Chondrocyte (in vitro differentiated cells): Measurements from ENCODE around the gene SUPT7L. TPM values are rescaled to one million over a fixed set of nuclear protein-coding genes. Genes with fewer than 3 reads are reported as not detected.
A peak's percentile ranks its signal among the peaks of the same experiment; 100 is the strongest.
"Not testable (repeated sequence)": the region's sequence is repeated elsewhere in the genome, so short reads cannot be mapped to it uniquely, and the experiment has no call there.

Source experiments
- DNase-seq: peaks from one replicate; pipeline ENCODE4 v3.0.0; 2021; ENCODE audit warnings: mixed read lengths, low spot score
- H3K27ac Mint-ChIP-seq: one replicate; pipeline ENCODE4 v1.8.0; 2021; ENCODE audit warnings: mild to moderate bottlenecking, moderate library complexity, mixed read lengths; ENCODE audit not compliant: unreplicated experiment
- H3K27me3 Mint-ChIP-seq: 2 replicates; pipeline ENCODE4 v1.8.0; 2021; ENCODE audit warnings: low read depth, mixed read lengths
- H3K36me3 Mint-ChIP-seq: 2 replicates; pipeline ENCODE4 v1.8.0; 2021; ENCODE audit warnings: low read depth, mixed read lengths
- H3K4me1 Mint-ChIP-seq: 2 replicates; pipeline ENCODE4 v1.8.0; 2021; ENCODE audit warnings: low read depth, mild to moderate bottlenecking, mixed read lengths
- H3K4me3 Mint-ChIP-seq: one replicate; pipeline ENCODE4 v1.8.0; 2021; ENCODE audit warnings: mild to moderate bottlenecking, moderate library complexity, mixed read lengths; ENCODE audit not compliant: unreplicated experiment
- H3K9me3 Mint-ChIP-seq: 2 replicates; pipeline ENCODE4 v1.8.0; 2021; ENCODE audit warnings: low read depth, mixed read lengths
- total RNA-seq: library from RNA; stranded (reverse); gene quantifications from 3 replicates; pipeline ENCODE4 v1.2.1, GENCODE V29; 2021
- TF ChIP-seq, protein P1 (sequence below): fragments of 200-600 bp; sonication (generic); IDR thresholded peaks from 2 replicates; pipeline ENCODE4 v1.5.0; 2021; ENCODE audit warnings: antibody characterized with exemption, mild to moderate bottlenecking, moderate library complexity

Gene SUPT7L
- total RNA-seq, 1 donor from 2014 or later = 30.7 TPM

DNA sequence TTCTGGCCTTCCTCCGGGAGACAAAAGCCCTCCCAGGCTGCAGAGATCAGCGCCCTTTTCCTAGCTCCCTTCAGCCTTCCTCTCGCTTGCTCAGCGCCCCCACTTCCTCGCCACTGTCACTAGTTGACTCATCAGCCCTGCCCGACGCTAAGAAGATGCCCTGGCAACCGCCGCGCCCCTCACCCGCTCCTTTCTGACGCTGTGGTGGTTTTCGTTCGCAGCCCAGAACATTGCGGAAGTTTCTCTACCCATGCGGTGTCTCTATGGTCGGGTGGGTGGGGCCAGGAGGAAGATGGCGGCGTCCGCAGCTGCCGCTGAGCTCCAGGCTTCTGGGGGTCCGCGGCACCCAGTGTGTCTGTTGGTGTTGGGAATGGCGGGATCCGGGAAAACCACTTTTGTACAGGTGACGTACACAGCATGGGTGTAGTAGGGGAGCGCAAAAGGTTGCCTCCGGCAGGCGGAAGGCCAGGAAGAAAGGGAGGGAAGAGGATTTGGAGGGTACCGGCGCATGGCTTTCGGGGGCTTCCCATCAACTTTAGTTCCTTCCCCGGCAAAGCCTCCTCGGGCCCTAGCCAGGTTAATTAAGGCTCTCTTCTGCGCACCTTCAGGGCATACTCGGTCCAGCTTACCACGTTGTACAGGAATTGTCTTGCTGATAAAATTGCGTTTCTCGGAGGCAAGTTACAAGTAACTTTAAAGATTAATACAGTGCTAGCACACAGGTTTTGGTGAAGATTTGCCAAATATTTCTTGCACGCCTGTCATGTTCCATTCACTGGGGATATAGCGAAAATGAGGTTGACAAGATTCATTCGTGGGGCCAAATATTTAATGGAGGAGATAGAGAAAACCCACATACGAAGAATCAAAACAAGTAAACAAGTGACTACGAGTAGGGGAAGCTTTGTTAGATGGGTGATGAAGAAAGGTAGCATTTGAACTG is 34.4 kb downstream of the SUPT7L start, which contains the start of the genes CCDC121 and GPN1:
Gene CCDC121 (minus strand): TSS at position 246 of the 943 bp plus-strand sequence. CDS start 1,213 bp downstream, outside the sequence.
Gene GPN1 (plus strand): TSS at position 284 of the 943 bp plus-strand sequence. CDS start 9 bp downstream, at position 293.
- H3K36me3 Mint-ChIP-seq = peaks cover 12% of the 10 kb centered on the region
- H3K4me3 Mint-ChIP-seq = no peak within 1 kb of the TSS
- TF ChIP-seq, protein P1, sequence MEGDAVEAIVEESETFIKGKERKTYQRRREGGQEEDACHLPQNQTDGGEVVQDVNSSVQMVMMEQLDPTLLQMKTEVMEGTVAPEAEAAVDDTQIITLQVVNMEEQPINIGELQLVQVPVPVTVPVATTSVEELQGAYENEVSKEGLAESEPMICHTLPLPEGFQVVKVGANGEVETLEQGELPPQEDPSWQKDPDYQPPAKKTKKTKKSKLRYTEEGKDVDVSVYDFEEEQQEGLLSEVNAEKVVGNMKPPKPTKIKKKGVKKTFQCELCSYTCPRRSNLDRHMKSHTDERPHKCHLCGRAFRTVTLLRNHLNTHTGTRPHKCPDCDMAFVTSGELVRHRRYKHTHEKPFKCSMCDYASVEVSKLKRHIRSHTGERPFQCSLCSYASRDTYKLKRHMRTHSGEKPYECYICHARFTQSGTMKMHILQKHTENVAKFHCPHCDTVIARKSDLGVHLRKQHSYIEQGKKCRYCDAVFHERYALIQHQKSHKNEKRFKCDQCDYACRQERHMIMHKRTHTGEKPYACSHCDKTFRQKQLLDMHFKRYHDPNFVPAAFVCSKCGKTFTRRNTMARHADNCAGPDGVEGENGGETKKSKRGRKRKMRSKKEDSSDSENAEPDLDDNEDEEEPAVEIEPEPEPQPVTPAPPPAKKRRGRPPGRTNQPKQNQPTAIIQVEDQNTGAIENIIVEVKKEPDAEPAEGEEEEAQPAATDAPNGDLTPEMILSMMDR = no peak

DNA sequence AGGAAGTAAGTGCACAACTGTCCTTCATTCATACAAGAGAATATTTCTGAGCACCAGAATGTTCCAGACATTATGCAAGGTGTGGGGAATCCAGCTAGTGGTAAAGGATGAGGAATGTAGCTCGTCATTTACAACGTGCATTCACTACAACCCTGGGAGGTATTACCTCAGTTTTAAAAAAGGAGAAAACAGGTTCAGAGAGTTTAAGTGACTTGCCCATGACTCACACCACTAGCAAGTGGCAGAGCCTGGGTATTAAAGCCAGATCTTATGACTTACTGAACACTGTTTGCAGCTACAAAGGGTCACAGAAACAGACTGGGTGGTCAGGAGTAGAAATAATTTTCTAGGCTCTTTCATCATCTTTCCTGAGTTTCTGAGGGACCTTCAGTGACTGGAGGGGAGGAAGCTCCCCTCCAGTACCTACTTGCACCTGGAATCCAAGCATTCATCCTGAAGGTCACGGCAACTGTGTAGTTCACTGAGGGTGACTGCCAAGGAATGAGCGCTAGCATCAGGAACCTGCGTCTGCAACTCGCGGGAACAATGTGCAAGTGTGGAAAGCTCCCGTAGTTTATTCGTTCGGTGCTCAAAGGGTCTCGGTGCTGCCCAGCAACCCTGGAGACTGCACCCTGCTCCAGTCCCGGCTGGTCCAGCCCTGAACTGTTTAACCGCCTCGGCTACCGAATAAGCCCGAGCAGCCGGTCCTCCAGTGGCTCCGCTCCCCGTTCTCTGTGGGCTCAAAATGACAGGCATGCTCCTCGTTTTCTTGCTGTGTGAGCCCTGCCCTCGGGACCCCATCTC is 35.2 kb downstream of the SUPT7L start:
- no peak for DNase-seq
- TF ChIP-seq, protein P1 = no peak
- no peaks in the 10 kb centered on the region for H3K9me3 Mint-ChIP-seq
- H3K27me3 Mint-ChIP-seq = no peaks in the 10 kb centered on the region
- H3K27ac Mint-ChIP-seq = no peak overlapping the region
- peaks cover 15% of the 10 kb centered on the region for H3K36me3 Mint-ChIP-seq
- no peak overlapping the region for H3K4me3 Mint-ChIP-seq
- H3K4me1 Mint-ChIP-seq = peaks cover 30% of the 10 kb centered on the region

More for the DNA sequence above, 34.4 kb downstream of the SUPT7L start, which contains the start of the genes CCDC121 and GPN1:
- Mint-ChIP-seq H3K27ac (no peak within 1 kb of the TSS), H3K9me3 (no peaks in the 10 kb centered on the region), H3K4me1 (peaks cover 25% of the 10 kb centered on the region), H3K27me3 (no peaks in the 10 kb centered on the region)
- DNase-seq = peak; percentile 91

DNA sequence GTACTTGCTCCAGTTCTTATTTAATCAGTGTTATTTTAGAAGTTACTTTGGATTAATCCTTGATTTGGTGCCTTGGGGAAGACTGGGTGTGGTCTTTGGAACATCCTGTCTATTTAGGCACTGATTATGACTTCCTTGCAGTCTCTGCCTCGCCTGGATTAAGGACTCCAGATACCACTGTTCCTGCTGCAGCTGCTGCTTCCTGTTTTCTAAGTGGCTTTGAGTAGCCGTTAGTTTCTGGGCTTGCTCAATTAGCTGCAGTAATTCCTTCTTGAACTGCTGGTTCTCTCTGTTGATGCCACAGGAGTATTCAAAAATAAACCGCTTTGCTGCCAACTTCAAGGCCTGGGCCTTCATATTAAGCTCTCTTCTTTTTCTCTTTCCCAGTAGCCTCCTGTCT is 36.5 kb downstream of the SUPT7L start:
- not testable (repeated sequence) for H3K27ac Mint-ChIP-seq, H3K9me3 Mint-ChIP-seq, H3K27me3 Mint-ChIP-seq, H3K4me3 Mint-ChIP-seq, DNase-seq
- H3K36me3 Mint-ChIP-seq = peaks cover 14% of the 10 kb centered on the region
- peaks cover 42% of the 10 kb centered on the region for H3K4me1 Mint-ChIP-seq

DNA sequence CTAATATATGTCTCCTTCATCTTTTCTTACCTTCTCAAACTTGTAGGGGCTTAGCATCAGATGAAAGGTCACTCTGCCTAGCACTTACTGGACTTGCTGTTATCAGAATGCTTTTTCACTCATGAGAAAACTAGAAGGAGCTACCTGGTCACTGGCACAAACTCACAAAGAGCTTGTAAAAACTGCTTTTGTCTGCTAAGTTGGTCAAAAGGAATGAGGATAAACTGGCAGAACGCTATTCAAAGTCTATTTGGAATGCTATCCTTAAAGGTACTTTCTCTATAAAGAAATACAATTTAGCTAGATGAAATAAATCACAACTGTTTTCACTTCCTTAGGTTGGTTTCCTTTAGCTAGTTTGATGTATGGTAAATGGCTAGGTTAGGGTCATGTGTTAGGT is 37.1 kb downstream of the SUPT7L start:
- H3K4me3 Mint-ChIP-seq, H3K27ac Mint-ChIP-seq, DNase-seq, H3K27me3 Mint-ChIP-seq, H3K9me3 Mint-ChIP-seq: not testable (repeated sequence)
- H3K4me1 Mint-ChIP-seq = peaks cover 47% of the 10 kb centered on the region
- peaks cover 17% of the 10 kb centered on the region for H3K36me3 Mint-ChIP-seq

DNA sequence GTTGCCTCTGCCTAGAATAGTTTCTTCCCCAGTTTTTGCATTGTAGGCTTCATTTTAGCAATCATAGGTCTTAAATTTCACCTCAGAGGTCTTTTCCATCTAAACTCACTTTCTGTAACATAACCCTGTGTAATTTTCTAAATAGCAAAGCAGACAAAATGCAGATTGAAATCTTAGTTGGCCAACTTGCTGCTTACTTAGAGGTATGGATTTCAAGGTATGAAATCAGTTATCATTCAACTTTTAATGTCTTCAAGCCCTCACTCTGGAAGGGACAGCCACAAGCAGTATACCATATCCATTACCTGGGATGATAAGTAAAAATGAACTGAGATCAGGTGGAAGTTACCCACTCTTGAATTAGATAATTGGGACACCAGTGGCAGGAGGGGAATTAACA is 38.5 kb downstream of the SUPT7L start:
- TF ChIP-seq, protein P1 = no peak
- no peaks in the 10 kb centered on the region for H3K9me3 Mint-ChIP-seq
- peaks cover 41% of the 10 kb centered on the region for H3K4me1 Mint-ChIP-seq
- H3K27ac Mint-ChIP-seq = no peak overlapping the region
- no peak overlapping the region for H3K4me3 Mint-ChIP-seq
- H3K36me3 Mint-ChIP-seq = peaks cover 25% of the 10 kb centered on the region
- H3K27me3 Mint-ChIP-seq = no peaks in the 10 kb centered on the region
- DNase-seq = no peak

DNA sequence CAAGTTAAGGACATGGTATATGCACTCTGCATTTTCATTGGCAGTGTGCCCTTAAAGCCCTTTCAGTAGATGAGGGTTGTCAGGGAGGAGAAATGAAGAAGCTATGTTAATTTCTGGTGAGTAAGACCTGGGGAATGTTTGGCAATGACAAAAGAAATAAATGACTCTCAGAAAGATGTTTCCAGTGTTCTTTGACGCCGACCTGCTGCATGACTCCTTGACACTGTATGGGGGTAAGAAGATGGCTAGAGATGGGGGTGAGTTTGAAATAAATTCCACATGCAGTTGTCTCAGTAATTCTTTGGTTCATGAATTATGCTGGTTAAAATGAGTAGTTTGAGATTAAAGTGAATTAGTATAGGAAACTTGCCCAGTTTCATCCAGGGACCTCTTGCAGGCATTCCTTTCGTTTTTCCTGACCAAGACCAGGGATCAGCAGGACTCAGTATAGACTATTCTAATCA is 40.5 kb downstream of the SUPT7L start:
- H3K27me3 Mint-ChIP-seq = no peaks in the 10 kb centered on the region
- peak overlapping the region; percentile 74 for H3K27ac Mint-ChIP-seq
- TF ChIP-seq, protein P1 = no peak
- H3K9me3 Mint-ChIP-seq = no peaks in the 10 kb centered on the region
- no peak for DNase-seq
- H3K4me3 Mint-ChIP-seq = peak overlapping the region; percentile 4
- peaks cover 32% of the 10 kb centered on the region for H3K36me3 Mint-ChIP-seq
- peaks cover 37% of the 10 kb centered on the region for H3K4me1 Mint-ChIP-seq
